Measurements from ENCODE around the gene TRIM62.

TRIM62 gene

DNA sequence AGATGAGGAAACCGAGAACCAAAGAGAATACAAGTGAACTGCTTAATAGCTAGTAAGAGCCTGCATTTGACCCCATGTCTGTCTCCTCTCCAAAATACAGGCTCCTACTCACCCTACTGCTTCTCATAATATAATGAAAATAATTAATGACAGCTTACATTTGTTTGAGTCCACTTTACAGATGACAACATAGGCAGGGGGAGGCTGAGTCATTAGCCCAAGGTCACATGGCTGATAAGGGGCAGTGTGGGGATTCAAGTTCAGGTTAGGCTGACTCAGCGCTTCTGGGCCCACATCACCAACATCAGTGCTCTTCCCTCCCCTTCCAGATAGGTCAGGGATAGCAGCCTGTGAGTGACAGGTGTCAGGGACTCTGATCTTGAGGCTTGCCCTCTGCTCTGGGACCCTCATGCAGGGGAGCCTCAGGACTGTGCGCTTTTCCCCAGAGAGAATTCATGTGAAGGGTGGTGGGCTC is 84.7 kb downstream of the TRIM62 start:
- peak; percentile 37 for DNase-seq

DNA sequence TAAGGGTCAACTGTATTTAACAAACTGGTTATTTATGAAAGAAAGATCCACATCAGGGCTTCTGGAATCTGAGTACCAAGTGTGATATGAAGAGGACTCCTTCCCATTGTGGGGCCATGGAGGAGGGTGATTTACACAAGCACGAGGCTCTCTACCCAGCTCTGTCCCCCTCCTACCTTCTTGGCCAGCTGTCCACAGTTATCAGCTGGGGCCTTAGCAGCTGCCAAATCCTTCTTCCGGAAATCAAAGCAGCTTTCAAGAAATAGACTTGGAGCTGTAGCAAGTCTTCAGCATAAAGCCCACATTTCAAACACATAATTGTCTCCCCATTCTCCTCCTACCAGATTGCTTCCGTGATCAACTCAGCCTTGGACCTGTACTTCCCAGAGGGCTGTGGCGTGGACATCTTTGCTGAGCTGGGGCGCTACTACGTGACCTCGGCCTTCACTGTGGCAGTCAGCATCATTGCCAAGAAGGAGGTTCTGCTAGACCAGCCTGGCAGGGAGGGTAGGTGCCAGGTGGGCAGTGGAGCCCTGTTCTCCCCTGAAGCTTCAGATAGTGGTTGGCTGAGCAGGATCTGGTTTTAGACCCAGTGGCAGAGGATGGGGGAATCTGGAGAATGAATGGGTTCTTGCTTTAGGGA is 85.4 kb downstream of the TRIM62 start:
- peak; percentile 34 for DNase-seq

Data from fibroblast of skin of abdomen (primary cell).